DMS 273 (cell line): Measurements from ENCODE around the gene RANBP17.
A peak's percentile ranks its signal among the peaks of the same experiment; 100 is the strongest.
"Not testable (repeated sequence)": the region's sequence is repeated elsewhere in the genome, so short reads cannot be mapped to it uniquely, and the experiment has no call there.

Experiments used
- DNase-seq: peaks from one replicate; lab custom pipeline; 2025; ENCODE audit not compliant: unreplicated experiment; lab: John Stamatoyannopoulos, UW

Gene RANBP17

GRCh38 chr5:171143926-171144325, 282.1 kb downstream of the RANBP17 start:
- no peak for DNase-seq

- no peak for DNase-seq
These were observed 287.5 kb downstream of the RANBP17 start for GRCh38 chr5:171149333-171149732.

DNA sequence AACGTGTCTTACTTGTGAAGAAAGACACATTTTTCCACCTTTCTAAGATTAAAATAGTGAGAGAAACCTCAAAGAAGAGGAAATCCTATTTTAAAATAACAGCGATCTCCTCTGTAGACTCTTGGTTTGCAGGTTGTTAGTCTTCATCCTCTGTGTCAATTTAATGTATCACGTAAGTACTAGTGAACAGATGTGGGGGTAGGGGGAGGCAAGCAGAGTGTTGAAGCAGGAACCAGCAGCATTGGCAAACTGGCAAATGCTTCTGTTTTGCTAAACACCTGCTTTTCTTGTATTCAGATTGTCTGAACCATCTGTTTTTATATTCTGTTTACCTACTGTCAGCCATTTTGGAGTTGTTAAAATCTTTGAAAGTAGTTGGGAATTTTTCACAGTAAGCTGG, 288.0 kb downstream of the RANBP17 start:
- peak; percentile 96 for DNase-seq

DNA sequence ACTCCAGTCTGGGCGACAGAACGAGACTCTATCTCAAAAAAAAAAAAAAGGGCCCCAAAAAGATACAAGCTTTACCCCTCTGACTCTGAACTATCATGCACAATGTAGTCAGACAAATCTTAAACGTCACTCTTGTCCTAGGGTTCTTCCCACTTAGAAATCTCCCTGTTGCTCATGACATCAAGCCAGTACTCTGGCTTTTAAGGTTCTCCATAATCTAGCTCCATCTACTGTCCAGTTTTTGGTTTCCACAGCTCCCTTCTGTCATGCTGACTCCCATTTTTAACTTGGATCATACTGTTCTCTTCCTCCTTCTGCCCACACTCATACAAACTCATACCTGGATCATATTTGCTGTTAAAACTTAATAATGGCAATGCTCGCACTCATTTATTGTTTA, 290.6 kb downstream of the RANBP17 start:
- peak; percentile 69 for DNase-seq

- DNase-seq: no peak
These were observed 293.8 kb downstream of the RANBP17 start for GRCh38 chr5:171155621-171156020.

DNA sequence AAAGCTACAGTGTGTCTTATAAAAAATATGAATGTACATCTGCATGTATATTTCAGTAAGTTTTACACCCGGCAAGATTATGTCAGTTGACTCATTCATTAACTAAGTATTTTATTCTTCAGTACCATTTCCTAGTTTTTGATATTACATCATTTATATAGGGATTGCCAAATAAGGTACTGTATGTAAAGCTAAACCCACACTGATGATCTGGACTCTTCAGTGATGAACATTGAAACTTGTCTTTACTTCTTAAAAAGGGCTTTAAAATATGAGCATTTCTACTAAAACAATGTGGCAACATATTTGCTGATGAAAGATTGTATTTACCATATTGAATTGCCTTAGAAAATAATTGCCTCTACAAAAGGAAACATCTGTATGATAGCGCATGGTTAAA, 295.5 kb downstream of the RANBP17 start:
- peak; percentile 30 for DNase-seq

DNA sequence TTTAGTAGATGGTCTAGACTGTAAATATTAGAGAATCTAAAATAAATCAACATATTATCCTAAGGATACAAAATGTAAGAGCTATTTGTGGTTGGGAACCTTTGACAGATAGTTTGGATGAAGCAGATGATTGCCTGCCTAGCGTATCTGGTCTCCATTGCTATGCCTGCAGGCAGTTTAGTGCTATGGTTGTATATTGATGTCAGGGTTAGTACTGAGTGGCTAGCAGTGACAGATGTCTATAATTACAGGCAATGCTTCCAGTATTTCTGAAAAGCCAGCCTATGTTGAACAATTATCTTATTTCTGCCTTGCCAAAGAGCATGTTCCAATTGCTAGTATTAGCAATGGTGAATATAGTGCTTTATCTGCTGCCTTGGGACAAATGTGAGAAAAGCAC, 296.0 kb downstream of the RANBP17 start:
- peak; percentile 71 for DNase-seq

DNA sequence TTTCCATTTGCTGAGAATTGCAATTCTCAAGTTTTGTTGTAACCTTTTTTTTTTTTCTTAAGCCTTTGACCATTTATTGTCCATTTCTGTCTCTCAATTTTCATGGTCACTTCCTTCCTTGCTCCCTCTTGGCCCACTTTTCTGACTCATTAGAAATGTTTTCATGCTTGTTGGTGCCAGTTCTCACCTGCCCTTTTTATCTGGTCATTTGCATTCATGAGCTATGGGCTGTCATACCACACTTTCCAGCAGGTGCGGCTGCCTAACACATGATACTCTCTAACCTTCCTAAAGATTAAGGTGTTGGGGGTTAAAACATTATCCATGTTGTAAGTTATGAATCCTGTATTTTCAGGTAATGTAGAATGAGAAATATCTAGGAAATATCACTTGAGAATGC, 296.8 kb downstream of the RANBP17 start:
- no peak for DNase-seq

GRCh38 chr5:171162165-171162564, 300.3 kb downstream of the RANBP17 start:
- peak; percentile 74 for DNase-seq

DNA sequence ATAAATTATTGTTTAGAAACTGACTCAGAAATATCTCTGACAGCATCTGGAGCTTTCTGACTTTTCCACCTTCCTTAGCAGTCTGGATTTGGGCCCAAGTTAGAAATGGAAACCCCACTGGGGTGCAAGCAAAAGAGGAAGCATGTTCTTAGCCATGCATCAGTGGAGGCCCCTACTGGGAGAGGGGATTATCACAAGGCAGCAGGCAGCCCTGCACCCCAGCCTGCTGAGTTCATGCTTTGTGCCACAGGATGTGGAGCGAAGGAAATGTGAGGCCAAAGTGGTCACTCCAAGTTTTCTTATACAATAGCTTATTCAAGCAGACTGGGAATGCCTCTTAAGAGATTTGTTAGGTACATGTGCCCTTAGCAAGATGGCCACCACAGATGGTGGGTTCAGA, 300.8 kb downstream of the RANBP17 start:
- DNase-seq: peak; percentile 86

GRCh38 chr5:171166766-171167165, 304.9 kb downstream of the RANBP17 start:
- no peak for DNase-seq

DNA sequence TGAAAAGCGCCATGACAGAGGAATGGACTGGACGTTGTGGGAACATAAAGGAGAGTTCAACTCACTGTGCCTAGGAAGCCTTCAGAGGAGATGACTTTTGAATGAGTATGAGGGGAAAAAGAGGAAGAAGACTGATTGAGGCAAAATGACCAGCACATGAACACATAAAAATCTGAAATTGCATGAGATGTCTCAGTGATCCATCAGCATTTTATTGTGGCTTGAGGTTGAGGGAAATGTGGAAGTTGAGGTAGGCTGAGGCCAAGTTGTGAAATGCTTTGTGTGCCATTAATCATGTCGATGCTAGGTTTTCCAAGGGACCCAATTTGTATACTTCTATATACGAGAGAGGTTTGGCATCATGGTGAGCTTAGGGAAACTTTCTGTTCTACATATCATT, 306.4 kb downstream of the RANBP17 start:
- DNase-seq: no peak

- DNase-seq: not testable (repeated sequence)
These were observed 313.1 kb downstream of the RANBP17 start for GRCh38 chr5:171174960-171175359.

GRCh38 chr5:171175746-171176145, 313.9 kb downstream of the RANBP17 start:
- no peak for DNase-seq

DNA sequence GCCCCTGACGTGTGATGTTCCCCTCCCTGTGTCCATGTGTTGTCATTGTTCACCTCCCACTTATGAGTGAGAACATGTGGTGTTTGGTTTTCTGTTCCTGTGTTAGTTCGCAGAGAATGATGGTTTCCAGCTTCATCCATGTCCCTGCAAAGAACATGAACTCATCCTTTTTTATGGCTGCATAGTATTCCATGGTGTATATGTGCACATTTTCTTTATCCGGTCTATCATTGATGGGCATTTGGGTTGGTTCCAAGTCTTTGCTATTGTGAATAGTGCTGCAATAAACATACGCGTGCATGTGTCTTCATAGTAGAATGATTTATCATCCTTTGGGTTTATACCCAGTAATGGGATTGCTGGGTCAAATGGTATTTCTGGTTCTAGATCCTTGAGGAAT, 316.4 kb downstream of the RANBP17 start:
- not testable (repeated sequence) for DNase-seq

GRCh38 chr5:171188016-171188415, 326.2 kb downstream of the RANBP17 start:
- DNase-seq: no peak

- no peak for DNase-seq
These were observed 327.6 kb downstream of the RANBP17 start for GRCh38 chr5:171189442-171189841.

GRCh38 chr5:171192111-171192510, 330.3 kb downstream of the RANBP17 start:
- no peak for DNase-seq

- peak; percentile 94 for DNase-seq
These were observed 339.5 kb downstream of the RANBP17 start for GRCh38 chr5:171201310-171201709.

DNA sequence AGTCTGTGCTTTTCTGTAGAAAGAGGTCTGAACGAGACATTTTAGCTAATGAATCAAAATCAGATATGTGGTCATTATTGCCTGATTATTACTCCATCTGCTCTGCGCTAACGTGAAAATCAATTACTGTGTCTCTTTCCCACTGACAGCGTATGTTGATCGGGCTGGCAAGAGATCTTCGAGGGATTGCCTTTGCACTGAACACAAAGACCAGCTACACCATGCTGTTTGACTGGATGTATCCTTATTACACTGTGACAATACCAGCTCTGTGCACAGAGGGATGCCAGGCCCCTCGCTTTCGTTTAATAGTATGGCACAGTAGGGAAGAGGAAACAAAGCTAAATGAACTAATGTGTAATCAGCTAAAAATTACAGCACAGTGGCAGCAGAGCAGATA, 343.6 kb downstream of the RANBP17 start:
- no peak for DNase-seq

DNA sequence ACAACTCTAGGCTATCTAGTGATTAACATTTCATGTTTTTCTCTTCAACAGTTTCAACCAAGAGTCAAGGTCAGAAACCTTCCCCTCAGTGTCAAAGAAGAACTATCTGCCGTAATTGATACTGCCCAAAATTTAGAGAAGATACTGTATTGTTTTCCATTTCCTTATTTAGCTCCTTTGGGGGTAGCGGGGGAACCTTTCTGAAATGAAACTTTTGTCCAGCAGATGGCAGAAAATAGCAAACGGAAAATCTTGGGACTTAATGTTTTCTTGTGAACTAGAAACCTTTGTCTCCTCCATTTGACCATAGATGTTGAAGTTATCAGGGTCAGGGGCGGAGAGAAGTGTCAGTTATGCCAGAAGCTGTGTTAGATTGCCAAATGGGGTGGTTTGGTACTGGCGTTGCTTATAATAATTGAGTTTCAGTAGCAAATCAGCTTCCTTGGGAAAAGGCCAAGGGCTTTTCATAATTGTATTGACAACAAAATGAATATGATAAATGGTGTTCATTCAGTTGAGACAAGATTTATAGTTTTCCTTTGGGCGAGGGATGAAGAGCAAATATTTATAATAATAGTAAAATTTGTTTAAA, 345.5 kb downstream of the RANBP17 start:
- peak; percentile 79 for DNase-seq

DNA sequence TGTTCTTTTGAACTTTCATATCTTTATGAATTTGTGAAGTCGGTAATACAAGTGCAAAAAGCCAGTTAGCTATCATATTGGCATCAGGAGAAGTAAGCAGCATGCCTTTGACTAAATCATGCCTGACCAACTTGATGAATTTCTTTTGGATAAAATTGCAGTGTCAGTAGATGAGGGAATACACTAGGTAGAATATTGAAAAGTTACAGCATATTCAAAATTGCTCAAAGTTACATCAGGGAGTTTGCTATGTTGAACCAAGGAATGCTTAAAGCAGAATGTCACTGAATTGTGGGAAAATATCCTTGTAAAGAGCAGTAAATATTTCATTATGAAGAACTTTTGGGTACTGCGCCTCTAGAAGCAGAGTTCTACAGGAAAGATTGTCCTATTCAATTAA, 360.1 kb downstream of the RANBP17 start:
- DNase-seq: no peak

DNA sequence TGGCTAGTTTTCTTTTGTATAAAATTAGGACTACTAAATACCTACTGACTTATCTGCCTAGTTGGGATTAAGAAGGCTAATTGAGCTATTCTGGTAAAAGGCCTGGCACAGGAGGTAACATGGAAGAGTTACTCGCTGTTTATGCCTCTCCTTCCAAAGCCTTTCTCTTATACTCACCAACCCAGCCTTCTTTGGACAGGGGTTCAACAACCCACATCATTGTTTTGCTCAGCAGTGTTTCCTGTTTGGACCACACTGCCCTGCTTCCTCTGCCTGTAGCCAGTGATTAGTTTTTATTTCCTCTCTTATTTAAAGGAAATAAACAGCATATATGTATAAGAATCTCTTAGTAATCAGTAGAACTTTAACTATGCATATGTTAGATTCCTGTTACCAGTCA, 362.1 kb downstream of the RANBP17 start:
- DNase-seq: no peak
